Neural progenitor cell (in vitro differentiated cells): ENCODE results near the gene SAMD15.

Experiments
- CTCF ChIP-seq: fragments of 200-600 bp; sonication (generic); IDR thresholded peaks from 2 replicates; pipeline ENCODE4 v1.5.1; 2017; ENCODE audit warnings: antibody characterized with exemption, mild to moderate bottlenecking
- EZH2 ChIP-seq: fragments of 200-600 bp; sonication (generic); IDR thresholded peaks from 2 replicates; pipeline ENCODE4 v1.6.1; 2017; ENCODE audit warnings: antibody characterized with exemption, mild to moderate bottlenecking, moderate library complexity
- EZH2phosphoT487 ChIP-seq: fragments of 200-600 bp; sonication (generic); IDR thresholded peaks from 2 replicates; pipeline ENCODE4 v1.6.1; 2017; ENCODE audit warnings: antibody characterized with exemption

- TF ChIP-seq CTCF (no peak), EZH2 (no peak), EZH2phosphoT487 (no peak)
These were observed 13.0 kb upstream of the SAMD15 start for GRCh38 chr14:77364146-77364545.
